Heart left ventricle (tissue), 16 donors: ENCODE data around the gene TRIP13. TPM values are rescaled to one million over a fixed set of nuclear protein-coding genes. Genes with fewer than 3 reads are reported as not detected.
A peak's percentile ranks its signal among the peaks of the same experiment; 100 is the strongest.

ENCODE experiments used
- ATAC-seq, 4 donors: fragments of 200-7000 bp; cut with Tn5 transposase; one replicate each; pipeline ENCODE4 v1.9.1; 2020 to 2022; ENCODE audit warnings: moderate library complexity in 4 of 4, mild to moderate bottlenecking in 3 of 4, moderate number of reproducible peaks in 1 of 4
- DNase-seq, 5 donors: peaks; one replicate each; pipeline ENCODE4 v3.0.0-alpha.2; 2020
- H3K27ac ChIP-seq, 12 donors: fragments of 200-600 bp; sonication (generic) in 4 of 12; one replicate each; pipeline versions ENCODE4 v1.5.0 to v1.8.0; 2016 to 2022; ENCODE audit warnings: mild to moderate bottlenecking in 2 of 12
- H3K27me3 ChIP-seq, 9 donors: fragments of 200-600 bp; sonication (generic) in 2 of 9; one replicate each; pipeline versions ENCODE4 v1.5.1 to v1.8.0; 2016 to 2022; ENCODE audit warnings: mild to moderate bottlenecking in 3 of 9
- H3K36me3 ChIP-seq, 9 donors: fragments of 200-600 bp; sonication (generic) in 2 of 9; one replicate each; pipeline versions ENCODE4 v1.5.0 to v1.8.0; 2018 to 2022; ENCODE audit warnings: mild to moderate bottlenecking in 2 of 9
- H3K4me1 ChIP-seq, 12 donors: fragments of 200-600 bp; sonication (generic) in 4 of 12; one replicate each; pipeline versions ENCODE4 v1.5.0 to v1.8.0; 2016 to 2022; ENCODE audit warnings: mild to moderate bottlenecking in 3 of 12
- H3K4me3 ChIP-seq, 12 donors: fragments of 200-600 bp; sonication (generic) in 4 of 12; one replicate each; pipeline versions ENCODE4 v1.5.0 to v1.8.0; 2017 to 2022; ENCODE audit warnings: mild to moderate bottlenecking in 9 of 12, moderate library complexity in 4 of 12
- H3K9me3 ChIP-seq, 12 donors: fragments of 200-600 bp; sonication (generic) in 4 of 12; one replicate each; pipeline versions ENCODE4 v1.5.0 to v1.8.0; 2016 to 2022; ENCODE audit warnings: mild to moderate bottlenecking in 1 of 12
- CTCF ChIP-seq, 12 donors: fragments of 200-600 bp; sonication (generic) in 4 of 12; IDR thresholded peaks; one replicate each; pipeline versions ENCODE4 v1.5.0 to v1.8.0; 2018 to 2022; ENCODE audit warnings: antibody characterized with exemption in 12 of 12, mild to moderate bottlenecking in 5 of 12
- POLR2A ChIP-seq, 2 donors: fragments of 450-650 bp; IDR thresholded peaks; one replicate each; pipeline ENCODE4 v1.6.1; 2017; ENCODE audit warnings: antibody characterized with exemption in 2 of 2, mild to moderate bottlenecking in 2 of 2, moderate library complexity in 2 of 2
- whole genome bisulfite sequencing, 4 donors: extraction: QIAGEN DNeasy Blood & Tissue Kit in 2 of 4; methylation state at CpG; one replicate each; pipeline versions ENCODE4 v1.1.5 to v1.1.7; 2013 to 2018; 5-methylcytosine and 5-hydroxymethylcytosine counted together
- intact Hi-C, 10 donors: fragments of 100-400 bp; cut with DNase I; formaldehyde crosslinking; loops; one replicate each; pipeline versions ENCODE4 v1.11.1 to v1.14.2; 2022
- polyA plus RNA-seq, 2 donors: library from polyadenylated mRNA; stranded (reverse); fragments of 200-250 nt; gene quantifications; one replicate each; pipeline ENCODE4 v1.2.3, GENCODE V29; 2013
- total RNA-seq, 9 donors: library from RNA; depleted of rRNA in 2 of 9; stranded (reverse); fragments of >200 nt in 2 of 9; fragmentation: NEBNext Ultra II Directional in 3 of 9; extraction: Animal tissue kit (Norgen Biotek cat#: 25700) in 3 of 9; gene quantifications; one replicate each; pipeline versions ENCODE4 v1.1.0 to v1.2.4, GENCODE V29; 2016 to 2023
- donor health status: ischemic (EF 13 %, LVEDD 7.1; RV severe dilation, severe dysfunction).
- donor health status: healthy with polysubstance abuse.
- donor health status: DM: no; HTN: yes; CAD: no.
- donor health status: DM: no; HTN: no; CAD: no.
- donor health status: ischemic (EF 25% LVEDD 6.9; RV normal size, moderate dysfunction).
- donor health status: ischemic (EF 25% LVEDD 5.7; RV mildly dilated, moderate dysfunction).
- donor health status: healthy.
- donor health status: DM: yes; HTN: yes; CAD: no.
- donor health status: ischemic (EF 35%, LVEDD 5.7; RV mildly dilated, moderate dysfunction).
- donor health status: nonischemic (EF 11% LVEDD 7.7; RV severe dilation, severe dysfunction).
- donor health status: DM: yes; HTN: yes; CAD: no.
- donor health status: PGD.
- donor health status: ischemic (EF 29% LVEDD 5.4; RV normal size, mild dysfunction).
- donor health status: nonischemic (EF 23%, LVEDD 6.1; RV moderate dilation, normal function).

TRIP13 gene
- total and polyA plus RNA-seq, 11 donors: 0.19 to 4.2 (median 0.49) TPM

- Histone ChIP-seq H3K4me1 (peaks cover 0 to 30% (median 17%) of the 10 kb centered on the region in 12 donors), H3K4me3 (no peak overlapping the region), H3K27me3 (peaks cover 0 to 20% (median 0%) of the 10 kb centered on the region in 9 donors), H3K27ac (peak overlapping the region in 2 of 12 donors; percentile 0 to 35), H3K36me3 (no peaks in the 10 kb centered on the region), H3K9me3 (no peaks in the 10 kb centered on the region)
- TF ChIP-seq POLR2A (IDR thresholded peaks at IDR 0.05): no peak
- TF ChIP-seq CTCF (IDR thresholded peaks at IDR 0.05): no peak
- DNase-seq (peak in 1 of 5 donors; percentile 24), ATAC-seq (no peak)
- WGBS, 4 donors: 66 to 82% (median 73%) methylated on average over 16 to 23 of the region's 23 CpGs
- intact Hi-C loops: no loop called here
Observed at GRCh38 chr5:957748-958485, 65.2 kb downstream of the TRIP13 start.

- DNase-seq: peak in 1 of 5 donors; percentile 51
Observed at GRCh38 chr5:958701-959571, 66.3 kb downstream of the TRIP13 start.

GRCh38 chr5:959581-960531, 67.2 kb downstream of the TRIP13 start:
- Histone ChIP-seq H3K27ac (no peak overlapping the region), H3K36me3 (no peaks in the 10 kb centered on the region), H3K27me3 (peaks cover 0 to 20% (median 0%) of the 10 kb centered on the region in 9 donors), H3K4me1 (peaks cover 0 to 43% (median 19%) of the 10 kb centered on the region in 12 donors), H3K9me3 (no peaks in the 10 kb centered on the region), H3K4me3 (no peak overlapping the region)
- 87 to 92% (median 91%) methylated on average over 22 to 47 of the region's 47 CpGs for WGBS, 4 donors
- ATAC-seq (no peak), DNase-seq (peak in 1 of 5 donors; percentile 19)
- no peak for TF ChIP-seq POLR2A (IDR thresholded peaks at IDR 0.05)
- no peak for TF ChIP-seq CTCF (IDR thresholded peaks at IDR 0.05)
- intact Hi-C loops: no loop called here

More at GRCh38 chr5:958701-959571, 66.3 kb downstream of the TRIP13 start:
- ATAC-seq: peak in 2 of 4 donors; percentile 4 to 18
- H3K9me3 ChIP-seq: no peaks in the 10 kb centered on the region
- TF ChIP-seq POLR2A (IDR thresholded peaks at IDR 0.05): no peak
- TF ChIP-seq CTCF (IDR thresholded peaks at IDR 0.05): no peak
- H3K27ac ChIP-seq: no peak overlapping the region
- H3K27me3 ChIP-seq: peaks cover 0 to 20% (median 0%) of the 10 kb centered on the region in 9 donors
- WGBS, 4 donors: 77 to 88% (median 81%) methylated on average over 35 to 48 of the region's 48 CpGs
- H3K4me1 ChIP-seq: peaks cover 0 to 35% (median 17%) of the 10 kb centered on the region in 12 donors
- intact Hi-C loops: no loop called here
- no peaks in the 10 kb centered on the region for H3K36me3 ChIP-seq
- H3K4me3 ChIP-seq: no peak overlapping the region
